GM19025 (cell line): ENCODE results near the gene MYO18A.

Experiments
- ATAC-seq: cut with Tn5 transposase; IDR thresholded peaks from one replicate; pipeline ENCODE4 v1.9.1; 2021; ENCODE audit warnings: mild to moderate bottlenecking, low read depth, moderate library complexity; ENCODE audit not compliant: unreplicated experiment

MYO18A gene

DNA sequence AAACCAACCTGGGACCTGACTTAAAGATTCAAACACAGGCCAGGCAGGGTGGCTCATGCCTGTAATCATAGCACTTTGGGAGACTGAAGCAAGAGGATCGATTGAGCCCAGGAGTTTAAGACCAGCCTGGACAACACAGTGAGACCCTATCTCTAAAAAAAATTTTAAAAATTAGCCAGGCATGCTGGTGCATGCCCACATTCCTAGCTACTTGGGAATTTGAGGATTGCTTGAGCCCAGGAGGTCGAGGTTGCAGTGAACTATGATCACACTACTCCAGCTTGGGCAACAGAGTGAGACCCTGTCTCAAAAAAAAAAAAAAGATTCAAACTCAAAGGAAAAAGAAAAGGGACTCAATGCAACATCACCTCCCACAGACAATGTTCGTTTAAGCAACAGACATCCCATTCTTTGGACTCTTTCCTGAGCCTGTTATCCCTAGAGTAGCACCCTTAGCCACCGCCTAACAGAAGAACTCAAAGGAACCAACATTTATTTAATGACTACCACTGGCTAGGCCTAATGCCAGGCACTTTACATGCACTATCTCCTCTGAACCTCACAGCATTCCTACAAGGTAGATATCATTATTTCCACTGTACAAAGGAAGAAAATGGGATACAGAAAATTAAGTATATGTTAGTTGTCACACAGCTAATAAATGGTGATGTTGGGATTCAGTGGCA lies 12.7 kb downstream of the MYO18A start:
- no peak for ATAC-seq

DNA sequence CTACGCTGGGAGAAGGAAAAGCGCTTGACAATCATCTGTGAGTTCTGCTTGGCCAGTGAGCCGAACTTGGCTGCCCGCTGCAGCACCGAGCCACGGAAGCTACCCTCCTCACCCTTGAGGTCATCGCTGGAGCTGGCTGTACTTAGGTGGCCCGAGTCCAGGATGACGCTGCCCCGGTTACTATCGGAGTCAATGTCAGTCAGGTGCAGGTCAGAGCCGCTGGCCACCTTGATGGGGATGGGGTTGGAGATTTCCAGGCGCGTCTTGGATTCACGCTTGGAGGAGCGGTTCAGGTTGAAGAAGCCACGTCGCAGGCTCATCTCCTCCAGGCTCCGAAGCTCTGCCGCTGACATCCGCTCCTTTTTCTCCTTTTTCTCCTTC lies 13.7 kb downstream of the MYO18A start:
- ATAC-seq, result no peak

DNA sequence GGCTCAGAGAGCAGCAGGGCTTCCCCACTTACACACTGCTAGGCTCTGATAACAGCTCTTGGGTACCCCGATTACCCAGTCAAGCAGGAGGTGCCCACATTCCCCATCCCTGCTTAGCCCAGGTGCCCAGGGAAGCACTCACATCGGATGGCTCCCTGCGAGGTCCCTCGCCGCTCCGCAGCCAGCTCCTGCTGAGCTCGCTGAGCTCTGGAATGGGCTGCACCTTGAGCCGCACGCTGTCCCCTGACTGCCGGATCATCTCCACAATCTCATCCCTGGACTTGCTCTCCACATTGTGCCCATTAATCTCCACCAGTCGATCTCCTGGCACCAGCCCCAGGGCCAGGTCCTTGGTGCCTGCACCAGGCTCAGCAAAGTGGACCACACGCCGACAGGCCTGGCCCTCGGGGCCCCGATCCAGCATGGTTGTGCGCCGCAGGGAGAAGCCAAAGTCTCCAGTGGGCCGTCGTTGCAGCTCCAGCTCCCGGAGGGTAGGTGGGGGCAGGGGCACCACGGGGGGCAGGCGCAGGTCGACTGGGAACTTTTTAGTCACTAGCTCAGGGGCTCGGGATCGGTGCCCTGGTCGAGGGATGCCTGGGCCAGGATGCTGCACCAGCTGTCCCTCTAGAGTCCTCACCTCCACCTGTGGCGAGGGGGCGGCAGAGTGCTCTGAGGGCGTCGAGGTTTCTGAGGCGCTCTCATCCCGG lies 14.2 kb downstream of the MYO18A start:
- ATAC-seq, result no peak

DNA sequence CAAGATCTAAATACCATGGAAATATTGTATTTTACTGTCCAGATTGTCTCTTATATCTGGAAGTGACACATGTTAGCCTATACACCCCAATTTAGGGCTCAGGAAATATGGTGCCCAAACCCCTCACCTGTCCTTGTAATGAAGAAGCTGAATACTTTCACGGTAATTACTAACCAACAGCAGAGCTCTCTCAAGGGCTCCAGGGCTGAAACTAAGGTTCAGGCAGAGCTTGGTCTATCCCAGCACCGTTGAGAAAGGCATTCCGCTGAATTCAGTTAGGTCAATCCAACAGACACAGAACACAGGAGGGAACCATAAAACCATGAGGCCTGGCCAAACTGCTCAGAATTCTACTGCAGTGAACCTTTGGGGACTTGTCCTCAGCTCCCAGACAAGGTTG lies 14.9 kb downstream of the MYO18A start:
- ATAC-seq, result no peak

DNA sequence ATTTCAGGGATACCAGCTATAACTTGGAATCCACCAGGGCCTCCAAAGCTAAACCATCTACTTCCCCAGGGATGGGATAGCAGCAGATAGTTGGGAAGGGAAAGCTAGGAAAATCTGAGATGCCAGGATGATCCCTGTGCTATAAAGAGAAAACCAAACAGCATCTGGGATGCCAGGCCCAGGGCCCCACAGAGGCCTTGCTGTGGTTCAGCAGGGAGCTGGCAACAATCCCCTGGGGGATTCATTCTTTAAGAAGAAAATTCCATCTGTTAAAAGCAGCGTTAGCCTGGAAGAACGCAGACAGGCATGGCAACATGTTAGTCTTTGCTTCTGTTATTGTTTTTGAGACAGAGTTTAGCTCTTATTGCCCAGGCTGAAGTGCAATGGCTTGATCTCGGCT lies 16.6 kb downstream of the MYO18A start:
- no peak for ATAC-seq

DNA sequence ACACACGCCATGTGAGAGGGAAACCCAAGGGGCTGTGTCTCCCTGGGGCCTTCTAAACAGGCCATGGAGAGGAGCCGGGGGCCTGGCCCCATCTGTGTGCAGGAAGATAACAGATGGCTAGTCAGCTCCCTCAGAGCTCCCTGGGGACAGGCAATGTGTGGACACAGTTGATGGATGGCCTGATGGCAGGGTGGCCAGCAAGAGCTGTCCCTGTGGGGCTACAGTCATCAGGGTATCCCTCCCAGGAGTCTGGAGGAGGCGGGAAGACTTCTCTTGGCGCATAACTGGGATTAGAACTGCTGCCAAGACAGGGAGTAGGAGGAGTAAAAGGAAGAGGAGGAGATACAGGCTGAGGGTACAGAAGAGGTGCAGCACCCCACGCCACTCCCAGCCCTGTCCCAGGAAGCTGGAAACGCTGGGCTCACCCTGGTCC lies 17.3 kb downstream of the MYO18A start:
- no peak for ATAC-seq

DNA sequence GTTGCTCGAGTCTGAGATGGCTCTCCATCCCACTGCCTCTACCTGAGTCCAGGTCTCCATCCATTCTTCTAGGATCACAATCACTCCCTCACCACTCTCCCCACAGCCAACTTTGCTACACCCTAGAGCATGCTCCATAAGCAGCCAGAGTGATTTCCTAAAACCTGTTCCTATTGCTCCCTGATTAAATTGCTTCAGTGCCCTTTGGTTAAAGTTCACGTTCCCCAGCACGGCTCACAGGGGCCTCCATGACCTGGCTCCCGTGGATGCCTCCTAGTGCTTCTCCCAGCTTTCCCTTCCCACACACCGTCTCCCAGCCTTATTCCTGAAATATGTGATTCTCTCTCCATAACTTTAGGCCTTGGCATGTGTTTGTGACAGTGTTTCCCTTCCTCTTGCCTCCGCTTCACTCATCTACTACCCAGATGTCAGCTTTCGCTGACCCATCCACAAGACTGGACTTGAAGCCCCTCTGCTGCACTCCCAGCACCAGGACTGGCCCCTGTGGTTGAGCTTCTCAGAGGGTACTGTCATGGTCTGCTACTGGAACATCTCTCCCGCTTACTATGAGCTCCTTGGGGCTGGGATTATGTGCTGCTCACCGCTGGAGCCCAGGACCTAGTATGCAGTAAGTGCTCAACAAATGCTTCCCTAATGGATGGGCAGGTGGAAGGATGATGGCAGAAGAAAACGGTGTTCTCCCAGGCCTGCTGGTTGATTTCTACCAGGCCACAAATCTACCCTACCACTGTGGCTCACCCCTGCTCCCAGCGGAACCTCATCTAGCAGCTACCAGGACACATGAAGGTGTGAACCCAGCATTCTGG lies 17.9 kb downstream of the MYO18A start:
- no peak for ATAC-seq

DNA sequence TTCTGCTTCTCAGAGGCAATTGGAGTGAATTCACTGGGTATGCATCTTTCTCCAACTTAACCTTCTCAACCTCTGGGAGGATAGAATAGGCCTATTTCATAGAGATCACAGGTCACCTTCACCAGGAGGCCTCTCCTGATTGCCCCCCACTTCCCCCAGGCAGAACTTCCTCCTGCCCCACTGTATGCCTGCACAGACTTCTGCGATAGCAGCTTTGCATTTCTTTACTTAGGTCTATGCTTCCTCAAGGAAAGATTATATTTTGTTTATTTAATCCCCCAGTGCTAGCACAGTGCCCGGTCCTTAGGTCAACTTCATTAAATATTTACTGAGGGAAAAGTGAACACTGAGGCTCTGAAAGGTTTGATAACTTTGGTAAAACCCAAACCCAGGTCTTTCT lies 19.9 kb downstream of the MYO18A start:
- no peak for ATAC-seq

DNA sequence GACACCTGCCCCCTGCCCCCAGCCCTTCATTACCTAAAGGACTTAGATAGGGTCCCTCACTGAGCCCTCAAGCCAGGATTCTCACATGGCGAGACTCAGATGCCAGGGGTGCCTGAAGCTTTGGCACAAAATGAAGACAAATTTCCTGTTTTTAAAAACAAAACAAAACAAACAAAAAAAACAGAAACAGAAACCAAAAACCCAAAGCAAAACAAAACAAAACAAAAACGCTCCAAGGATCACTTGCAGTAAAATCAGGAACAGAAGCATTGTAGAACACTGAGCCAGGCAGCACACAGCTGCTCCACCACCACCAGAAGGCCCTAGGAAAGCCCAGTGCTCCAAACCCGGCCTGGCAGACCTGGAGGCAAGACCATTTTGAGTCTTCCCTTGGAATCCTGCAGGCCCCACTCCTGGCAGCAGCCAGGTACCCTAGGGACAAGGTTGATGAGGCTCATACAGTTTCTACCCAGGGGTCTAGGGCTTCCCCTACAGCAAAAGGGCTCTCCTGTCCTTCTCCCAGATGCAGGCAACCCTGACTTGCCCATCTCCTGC lies 20.8 kb downstream of the MYO18A start:
- ATAC-seq, result no peak

DNA sequence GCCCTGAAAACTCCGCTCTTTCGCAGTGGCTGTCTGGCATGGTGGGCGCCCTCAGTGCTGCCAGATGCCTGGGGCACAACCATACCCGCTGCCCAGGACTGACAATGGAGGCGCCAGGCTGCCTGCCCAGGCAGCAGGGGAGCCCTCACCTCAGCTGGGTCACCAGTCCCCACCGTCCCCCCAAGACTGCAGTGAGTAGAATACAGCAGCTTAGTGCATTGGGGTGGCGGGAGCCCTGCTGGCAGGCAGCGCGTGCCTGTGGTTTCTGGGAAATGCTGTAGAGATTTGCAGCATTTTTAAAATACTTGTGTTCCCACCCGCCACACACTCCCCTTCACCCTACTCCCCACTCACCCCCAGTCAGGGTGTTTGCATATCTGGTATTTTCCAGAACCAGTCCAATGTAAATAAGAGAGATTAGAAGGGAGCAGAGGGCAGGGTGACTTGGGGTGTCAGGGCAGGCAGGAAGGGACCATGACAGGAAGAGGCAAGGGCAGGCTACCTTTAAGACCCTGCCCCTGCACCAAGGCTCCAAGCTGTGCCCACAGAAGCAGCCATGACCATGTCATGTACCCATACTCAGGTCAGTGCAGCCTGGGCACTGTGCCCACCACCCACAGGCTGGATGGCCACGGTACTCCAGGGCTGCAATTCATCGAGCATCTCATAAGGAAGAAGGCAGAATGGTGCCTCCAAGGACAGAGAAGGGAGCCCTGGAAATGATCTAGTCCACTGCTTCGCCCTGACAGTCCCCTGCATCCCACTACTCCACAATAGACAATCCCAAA lies 21.5 kb downstream of the MYO18A start:
- ATAC-seq, result no peak

DNA sequence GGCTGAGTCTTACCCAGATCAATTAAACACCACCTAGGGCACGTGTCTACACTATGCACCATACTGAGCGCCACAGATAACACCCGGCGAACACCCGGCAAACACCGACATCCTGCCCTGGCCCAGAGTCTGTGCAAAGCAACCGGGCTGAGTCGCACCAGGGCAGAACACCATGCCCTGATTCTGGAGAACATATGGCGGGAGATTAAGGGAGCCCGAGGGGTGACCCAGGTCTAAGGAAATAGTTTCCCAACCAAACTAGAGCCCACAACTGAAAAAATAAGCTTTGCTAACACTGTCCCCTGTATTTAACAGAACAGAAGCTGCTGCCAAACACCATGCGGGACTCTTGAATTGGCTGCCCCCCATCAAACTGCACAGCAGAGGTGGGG lies 22.1 kb downstream of the MYO18A start:
- no peak for ATAC-seq

DNA sequence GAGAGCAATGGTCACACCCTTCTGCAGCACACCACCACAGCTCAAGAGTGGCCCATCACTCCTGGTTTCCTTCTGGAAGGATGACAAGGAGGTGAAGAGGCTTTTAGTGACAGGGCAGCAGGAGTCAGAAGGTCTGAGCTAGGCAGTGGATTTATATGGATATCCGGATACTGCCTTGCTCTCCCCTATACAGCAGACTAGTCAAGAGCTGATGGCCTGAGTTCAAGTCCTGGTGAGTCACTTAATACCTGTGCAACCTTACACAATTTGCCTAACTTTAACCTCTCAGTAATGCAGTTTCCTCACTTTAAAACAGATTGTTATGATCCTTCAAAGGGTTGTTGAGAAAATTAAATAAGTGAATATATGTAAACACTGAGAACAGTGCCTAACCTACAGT lies 22.9 kb downstream of the MYO18A start:
- ATAC-seq, result no peak

DNA sequence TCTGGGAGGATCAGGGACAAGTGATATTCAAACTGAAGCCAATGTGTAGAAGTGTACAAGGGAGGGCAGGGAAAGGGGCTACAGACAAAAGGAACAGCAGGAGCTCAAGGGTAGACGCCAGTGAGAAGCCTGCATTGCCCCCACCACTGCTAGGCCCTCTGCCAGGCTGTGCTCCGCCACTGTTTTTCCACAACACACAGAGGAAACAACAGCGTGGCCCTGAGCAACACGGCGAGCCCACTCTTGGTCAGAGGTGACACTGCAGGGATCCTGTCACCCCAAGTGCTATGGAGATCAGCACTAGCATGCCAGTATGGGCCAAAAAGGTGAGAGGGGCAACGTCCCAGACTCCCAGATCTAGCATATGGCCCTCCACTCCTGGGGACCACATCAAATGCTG lies 23.4 kb downstream of the MYO18A start:
- ATAC-seq, result no peak

DNA sequence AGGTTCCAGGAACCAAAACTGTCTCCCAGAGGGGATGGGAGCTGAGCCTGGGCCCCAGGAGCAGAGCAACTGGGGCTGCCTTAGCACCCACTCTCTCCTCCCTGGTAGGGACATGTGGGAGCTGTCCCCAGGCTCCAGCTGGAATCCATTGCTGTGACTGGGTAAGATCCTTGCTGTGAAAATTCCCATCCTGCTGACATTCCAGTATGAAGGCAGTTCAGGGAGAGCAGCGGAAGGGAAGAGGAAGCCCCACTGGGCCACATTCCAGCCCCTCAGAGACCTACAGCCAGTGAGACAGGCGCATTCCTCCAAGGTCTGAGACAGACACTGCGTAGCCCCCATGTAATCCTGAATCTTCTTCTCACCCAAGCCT lies 24.2 kb downstream of the MYO18A start:
- no peak for ATAC-seq

DNA sequence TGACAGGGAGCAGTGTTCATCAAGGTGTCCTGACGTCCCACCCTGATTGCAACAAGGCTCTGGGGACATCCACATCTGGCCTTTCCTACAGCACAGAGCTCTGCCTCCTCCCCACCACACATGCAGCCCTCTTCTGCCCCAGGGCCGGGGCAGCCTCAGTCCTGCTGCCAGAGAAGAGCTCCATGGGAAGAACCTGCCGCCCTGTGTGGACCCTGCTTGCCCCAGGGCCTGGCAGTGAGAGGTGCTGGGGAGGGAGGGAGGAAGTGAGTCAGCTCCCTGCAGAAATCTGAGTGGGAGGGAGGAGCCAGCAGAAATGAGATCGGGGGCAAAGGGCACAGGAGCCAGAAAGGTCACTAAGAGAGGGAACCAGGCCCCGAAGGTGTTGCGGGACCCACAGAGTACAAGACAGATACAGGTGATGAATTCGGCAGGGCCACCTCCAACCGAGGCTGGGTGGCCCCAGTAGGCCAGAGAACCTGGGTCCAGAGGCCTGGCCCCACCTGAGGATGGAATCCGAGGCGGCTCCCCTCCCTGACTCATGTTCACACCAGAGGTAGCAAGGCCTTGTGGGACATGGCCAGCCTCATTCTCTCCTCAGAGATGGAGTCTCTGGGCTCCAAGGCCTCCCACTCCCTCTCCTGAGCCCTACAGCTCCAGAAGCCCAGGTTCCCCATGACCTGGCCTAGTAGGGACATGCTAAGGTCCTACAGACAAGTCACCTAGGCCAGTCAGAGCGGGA lies 24.8 kb downstream of the MYO18A start:
- ATAC-seq, result no peak

DNA sequence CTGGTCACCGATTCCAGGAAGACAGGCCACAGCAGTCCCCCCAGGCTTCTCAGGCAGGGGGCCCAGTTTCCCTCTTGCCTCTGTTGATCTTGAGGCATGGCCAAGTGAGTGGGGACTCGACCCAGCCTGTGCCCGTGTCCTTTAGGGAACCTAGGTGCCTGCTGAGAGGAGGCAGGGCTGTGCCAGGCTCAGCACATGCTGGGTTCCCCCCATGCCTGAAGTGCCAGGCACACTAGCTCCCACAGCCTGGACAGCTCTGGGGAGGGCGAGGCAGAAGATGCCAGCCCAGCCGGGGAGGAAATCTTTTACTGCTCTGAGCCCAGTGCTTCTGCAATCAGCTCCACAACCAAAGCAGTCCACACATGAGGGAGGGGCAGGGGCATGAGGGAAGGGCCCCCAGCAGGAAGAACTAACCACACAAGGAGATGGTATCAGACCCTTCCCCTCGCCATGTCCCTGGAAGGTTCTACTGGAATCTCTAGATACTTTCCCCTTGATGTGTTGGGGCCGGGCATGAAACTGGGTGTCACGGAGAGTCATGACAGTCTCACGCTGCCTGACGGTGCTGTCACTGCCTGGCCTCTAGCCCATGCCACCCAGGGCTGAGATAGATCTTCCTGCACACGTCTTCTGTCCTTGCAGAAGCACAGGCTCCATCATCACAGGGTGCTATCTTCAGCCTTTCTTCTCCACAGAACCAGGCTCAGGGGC lies 25.5 kb downstream of the MYO18A start:
- ATAC-seq, result no peak

DNA sequence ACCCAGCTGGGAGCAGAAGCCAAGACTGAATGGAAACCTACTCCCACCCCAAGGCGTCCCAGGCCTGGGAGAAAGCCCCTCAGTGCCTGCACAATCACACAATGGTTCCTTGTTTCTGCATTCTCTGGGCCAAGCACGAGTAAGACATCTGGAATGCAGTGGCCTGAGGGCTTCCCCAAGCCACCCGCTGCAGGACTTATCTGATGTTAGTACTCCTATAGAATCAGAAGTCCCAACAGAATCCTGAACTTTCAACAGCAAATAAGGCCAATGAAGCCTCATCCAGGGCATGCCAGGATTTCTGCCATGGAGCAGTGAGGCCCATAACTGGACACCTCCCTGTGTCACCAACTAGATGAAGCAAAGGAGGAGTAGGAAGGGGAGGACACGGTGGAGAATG lies 28.6 kb downstream of the MYO18A start:
- ATAC-seq, result no peak

DNA sequence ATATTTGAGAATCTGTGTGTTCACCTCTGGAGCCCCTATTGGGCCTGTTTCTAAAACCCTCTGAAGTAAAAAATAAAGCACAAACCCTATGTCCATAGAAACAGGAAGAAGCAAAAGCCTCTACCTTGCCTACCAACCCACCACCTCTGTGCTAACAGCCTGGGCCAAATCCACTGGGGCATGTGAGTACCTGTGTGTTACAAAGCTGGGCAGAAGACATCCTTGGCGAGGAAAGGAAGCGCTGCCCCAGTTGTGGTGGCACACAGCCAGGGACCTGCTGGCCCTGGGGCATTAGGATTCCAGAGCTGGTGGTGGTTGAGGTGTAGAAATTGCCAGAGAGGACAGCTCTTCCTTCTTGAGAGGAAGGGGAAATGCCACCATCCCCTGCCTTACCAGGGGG lies 30.0 kb downstream of the MYO18A start:
- no peak for ATAC-seq

DNA sequence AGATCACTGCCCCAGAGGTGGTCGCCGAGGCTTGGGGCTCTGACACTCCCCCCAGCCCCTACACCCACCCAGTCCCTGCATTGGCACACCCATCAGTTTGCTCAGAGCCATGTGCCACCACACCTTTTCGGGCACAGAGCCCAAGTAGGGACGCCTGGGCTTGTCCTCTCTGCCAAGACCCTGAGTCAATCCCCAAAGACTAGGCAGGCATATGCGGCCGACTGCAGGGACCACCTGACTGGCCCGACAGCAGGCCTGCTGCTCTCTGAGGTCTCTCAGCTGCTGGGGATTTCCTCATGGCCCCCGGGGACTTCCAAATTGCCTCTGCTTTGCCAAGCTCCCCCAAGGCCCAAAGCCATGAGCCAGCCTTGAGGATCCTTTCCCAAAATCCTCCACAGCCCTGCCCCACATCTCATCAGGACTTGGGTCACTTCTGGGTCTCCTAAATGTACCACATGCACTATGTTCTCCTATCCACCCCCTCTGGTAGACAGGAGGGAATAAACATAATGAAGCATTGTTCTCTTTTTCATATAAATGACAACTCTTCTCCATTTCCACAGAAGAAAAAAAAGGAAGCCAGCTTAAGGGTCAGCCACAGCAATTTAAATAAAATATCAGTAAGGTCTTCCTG lies 30.6 kb downstream of the MYO18A start:
- ATAC-seq, result no peak
